HG03103 (cell line): ENCODE results near the gene ZZZ3.
"Not testable (repeated sequence)": the region's sequence is repeated elsewhere in the genome, so short reads cannot be mapped to it uniquely, and the experiment has no call there.

ENCODE experiments used
- ATAC-seq: cut with Tn5 transposase; IDR thresholded peaks from one replicate; pipeline ENCODE4 v1.9.1; 2021; ENCODE audit warnings: low read depth; ENCODE audit not compliant: unreplicated experiment

ZZZ3 gene

DNA sequence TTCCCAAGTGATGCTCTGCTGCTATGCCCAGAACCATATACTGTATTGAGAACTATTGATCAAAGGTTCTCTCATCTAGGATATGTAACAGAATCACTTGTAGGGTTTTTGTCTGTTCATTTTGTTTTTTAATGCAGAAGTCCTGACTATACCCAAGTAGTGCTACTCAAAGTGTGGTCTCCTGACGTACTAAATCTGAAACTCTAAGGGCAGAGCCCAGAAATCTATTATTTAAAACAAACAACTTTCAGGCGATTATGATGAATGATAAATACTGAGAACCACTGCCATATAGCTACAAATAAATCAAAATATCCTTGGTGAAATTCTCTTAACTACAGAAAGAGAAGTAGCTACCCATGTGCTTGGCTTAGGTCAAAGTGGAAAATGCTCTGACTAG is 10.1 kb downstream of the ZZZ3 start:
- ATAC-seq, result no peak

DNA sequence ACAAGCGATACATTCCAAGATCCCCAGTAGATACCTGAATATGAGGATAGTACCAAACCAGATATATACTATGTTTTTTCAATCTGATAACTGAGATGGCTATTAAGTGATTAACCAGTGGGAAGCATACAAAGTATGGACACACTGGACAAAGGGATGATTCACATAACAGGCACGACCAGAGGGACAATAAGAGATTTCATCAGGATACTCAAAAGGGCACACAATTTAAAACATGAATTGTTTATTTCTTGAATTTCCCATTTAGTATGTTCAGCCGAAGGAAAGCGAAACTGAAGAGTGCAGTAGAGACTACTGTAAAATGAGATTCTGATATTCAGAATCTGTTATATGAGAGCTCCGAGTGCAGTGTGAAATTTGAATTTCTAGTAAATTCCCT is 10.6 kb downstream of the ZZZ3 start:
- no peak for ATAC-seq

DNA sequence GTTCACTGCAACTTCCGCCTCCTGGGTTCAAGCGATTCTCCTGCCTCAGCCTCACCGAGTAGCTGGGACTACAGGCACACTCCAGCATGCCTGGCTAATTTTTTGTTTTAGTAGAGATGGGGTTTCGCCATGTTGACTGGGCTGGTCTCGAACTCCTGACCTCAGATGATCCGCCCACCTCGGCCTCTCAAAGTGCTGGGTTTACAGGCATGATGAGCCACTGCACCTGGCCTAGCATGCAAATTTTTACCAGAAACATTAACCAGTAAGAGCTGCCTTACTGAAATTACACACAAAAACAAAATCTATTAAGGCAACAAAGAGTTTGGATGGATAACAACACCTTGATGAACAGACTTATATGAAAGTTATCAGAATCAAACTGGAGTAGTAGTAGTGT is 12.1 kb downstream of the ZZZ3 start:
- no peak for ATAC-seq

DNA sequence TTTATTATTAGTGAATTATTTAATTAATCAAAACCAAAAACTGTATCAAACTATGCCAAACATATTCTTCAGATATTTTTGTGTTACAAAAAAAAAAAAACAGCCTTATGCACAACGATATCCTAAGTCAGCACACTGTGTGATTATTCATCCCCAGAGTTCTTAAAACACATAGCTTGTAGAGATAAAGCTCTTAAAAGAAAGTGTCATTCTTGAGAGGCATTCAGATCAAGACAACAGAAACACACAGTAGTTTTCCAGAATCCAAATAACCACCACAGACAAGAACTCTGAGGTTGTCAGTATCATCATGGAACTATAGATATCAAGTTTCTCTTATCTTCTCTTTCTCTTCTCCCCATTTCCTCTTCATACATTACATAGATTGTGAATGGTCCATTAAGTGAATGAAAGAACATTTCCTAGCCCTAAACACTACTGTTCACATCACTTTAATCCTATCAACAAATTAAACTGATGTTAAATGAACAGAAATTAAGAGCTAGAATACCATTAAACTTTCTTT is 13.5 kb downstream of the ZZZ3 start:
- no peak for ATAC-seq

DNA sequence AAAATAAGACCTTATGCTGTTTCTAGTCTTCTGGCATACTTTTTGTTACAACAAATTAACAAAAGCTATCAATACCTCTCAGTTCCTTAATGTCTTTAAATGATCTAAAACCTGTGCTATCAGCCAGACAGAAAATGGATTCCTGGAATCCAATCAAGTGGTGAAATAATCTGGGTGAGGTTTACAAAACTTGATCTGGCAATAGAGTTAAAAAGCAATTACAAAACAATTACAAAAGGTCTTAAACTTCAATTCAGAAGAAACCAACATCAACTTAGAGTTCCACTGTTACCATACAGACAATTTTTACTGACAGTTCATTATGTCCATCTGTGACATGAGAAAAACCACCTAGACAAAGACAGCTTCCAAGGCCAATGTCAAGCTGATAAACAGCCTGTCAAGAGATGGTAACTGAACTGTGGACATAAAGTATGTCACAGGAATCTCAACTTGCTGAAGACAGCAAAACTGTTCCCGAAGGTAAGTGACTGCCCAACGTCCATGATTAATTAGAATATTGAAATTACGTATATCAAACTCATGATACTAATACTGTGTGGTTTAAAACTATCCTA is 17.4 kb downstream of the ZZZ3 start:
- no peak for ATAC-seq

DNA sequence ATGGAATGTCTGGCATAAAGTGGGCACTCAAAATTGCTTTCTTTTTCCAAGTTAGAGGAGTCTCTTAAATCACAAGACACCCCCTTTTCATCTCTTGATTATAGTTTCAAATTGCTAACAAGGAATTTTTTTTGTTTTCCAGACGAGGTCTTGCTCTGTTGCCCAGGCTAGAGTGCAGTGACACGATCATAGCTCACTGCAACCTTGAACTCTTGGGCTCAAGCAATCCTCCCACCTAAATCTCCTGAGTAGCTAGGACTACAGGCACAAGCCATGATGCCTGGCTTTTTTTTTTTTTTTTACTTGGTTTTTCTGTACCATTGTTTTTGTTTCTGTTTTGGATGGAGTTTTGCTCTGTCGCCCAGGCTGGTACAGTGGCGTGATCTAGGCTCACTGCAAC is 20.8 kb downstream of the ZZZ3 start:
- no peak for ATAC-seq

DNA sequence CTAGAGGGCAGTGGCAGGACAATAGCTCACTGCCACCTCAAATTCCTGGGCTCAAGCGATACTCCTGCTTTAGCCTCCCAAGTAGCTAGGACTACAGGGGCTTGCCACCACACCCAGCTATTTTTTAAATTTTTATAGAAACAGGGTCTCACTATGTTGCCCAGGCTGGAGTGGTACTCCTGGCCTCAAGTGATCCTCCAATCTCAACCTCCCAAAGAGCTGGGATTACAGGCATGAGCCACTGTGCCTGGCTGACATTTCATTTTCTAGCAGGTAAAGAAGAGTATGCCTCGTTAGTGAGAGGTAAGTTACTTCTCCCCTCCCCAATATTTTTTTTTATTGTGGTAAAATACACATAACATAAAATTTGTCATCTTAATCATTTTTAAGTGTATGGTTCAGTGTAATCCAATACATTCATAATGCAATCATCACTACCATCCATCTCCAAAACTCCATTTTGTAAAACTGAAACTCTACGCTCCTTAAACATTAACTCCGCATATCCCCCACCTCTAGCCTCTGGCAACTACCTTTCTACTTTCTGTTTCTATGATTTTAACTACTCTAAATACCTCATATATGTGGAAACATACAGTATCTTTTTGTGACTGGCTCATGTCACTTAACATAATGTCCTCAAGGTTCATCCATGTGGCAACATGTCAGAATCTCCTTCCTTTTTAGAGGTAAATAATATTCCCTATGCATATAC is 22.4 kb downstream of the ZZZ3 start:
- ATAC-seq, result no peak

DNA sequence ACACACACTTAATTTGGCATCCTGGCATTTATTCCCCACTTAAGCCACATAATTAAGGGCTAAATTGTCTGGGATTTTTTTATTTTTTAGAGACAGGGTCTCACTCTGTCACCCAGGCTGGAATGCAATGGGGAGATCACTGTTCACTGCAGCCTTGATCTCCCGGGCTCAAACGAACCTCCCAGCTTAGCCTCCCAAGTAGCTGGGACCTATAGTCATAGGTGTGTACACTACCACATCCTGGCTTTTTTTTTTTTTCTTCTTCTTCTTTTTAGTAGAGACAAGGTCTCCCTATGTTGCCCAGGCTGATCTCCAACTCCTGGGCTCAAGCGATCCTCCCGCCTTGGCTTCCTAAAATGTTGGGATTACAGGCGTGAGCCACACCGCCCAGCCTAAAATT is 24.2 kb downstream of the ZZZ3 start:
- no peak for ATAC-seq

DNA sequence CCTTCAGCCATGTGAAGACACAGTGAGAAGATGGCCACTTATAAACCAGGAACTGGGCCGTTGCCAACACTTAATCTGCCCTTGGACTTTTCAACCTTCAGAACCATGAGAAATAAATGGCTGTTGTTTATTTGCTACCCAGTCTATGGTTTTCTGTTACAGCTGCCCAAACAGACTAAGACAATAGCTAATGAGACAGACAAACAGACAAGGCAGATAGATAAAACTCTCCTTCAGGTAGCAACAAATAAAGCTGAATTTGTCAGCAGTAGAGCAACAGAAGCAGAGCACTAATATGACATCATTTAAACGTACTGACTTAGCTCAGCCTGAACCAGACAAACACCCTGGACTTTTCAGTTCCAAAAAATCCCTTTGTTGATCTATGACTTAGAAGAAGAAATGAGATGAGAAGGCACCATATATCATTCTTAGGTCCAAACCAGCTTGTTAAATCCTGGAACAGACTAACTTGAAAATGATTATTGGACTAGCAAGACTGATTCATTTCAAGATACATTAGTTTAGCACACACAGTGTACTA is 27.0 kb downstream of the ZZZ3 start:
- no peak for ATAC-seq

DNA sequence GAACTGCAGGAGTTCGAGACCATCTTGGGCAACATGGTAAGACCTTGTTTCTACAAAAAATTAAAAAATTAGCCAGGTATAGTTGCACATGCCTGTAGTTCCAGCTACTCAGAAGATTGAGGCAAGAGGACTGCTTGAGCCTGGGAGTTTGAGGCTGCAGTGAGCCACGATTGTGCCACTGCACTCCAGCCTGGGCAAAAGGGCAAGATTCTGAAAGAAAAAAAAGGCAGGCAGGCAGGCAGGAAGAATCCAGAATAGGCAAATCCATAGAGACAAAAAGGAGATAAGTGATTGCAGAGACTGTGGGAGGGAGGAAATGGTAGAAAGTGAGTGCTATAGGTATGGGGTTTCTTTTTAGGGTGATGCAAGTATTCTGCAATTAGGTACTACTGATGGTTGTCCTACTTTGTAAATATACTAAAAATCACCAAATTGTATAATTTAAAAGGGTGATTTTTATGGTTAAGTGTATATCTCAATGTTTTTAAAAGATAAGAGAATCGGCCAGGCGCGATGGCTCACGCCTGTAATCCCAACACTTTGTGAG is 29.4 kb downstream of the ZZZ3 start:
- no peak for ATAC-seq

DNA sequence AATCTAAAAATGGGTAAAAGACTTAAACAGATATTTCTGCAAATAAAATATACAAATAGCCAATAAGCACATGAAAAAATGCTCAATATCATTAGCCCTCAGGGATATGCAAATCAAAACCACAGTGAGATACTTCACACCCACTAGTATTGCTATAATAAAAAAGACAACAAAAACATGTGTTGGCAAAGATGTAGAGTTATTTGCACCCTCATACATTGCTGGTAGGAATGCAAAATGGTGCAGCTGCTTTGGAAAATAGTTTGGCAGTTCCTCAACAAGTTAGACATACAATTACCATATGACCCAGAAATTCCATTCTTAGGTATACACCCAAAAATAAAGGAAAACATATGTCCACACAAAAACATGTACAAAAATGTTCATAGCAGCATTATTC is 30.2 kb downstream of the ZZZ3 start:
- no peak for ATAC-seq

DNA sequence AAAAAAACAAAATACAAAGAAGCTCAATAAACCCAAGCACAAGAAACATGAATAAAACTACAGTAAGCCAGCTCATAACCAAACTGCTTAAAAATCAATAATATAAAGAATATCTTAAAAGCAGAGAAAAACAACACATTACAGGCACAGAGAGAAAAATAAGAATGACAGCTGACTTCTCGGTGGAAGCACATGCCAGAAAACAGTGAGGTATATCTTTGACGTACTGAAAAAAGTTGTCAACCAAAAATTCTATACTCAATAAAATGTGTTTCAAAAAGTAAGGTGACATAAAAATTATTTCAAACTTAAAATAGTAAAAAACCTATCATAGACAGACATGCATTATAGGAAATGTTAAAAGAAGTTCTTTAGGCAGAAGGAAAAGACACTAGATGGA is 33.3 kb downstream of the ZZZ3 start:
- ATAC-seq, result no peak

DNA sequence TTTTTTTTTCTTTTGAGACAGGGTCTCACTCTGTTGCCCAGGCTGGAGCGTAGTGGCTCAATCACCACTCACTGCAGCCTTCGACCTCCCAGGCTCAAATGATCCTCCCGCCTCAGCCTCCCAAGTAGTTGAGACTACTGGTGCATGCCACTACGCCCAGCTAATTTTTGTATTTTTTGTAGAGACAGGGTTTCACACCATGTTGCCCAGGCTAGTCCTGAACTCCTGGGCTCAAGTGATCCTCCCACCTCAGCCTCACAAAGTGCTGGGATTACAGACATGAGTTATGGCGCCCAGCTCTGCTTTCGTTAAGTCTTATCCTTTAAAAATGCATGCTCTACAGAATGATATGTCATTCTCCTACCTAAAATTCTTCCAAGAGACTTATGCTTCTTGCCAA is 36.2 kb downstream of the ZZZ3 start:
- not testable (repeated sequence) for ATAC-seq

DNA sequence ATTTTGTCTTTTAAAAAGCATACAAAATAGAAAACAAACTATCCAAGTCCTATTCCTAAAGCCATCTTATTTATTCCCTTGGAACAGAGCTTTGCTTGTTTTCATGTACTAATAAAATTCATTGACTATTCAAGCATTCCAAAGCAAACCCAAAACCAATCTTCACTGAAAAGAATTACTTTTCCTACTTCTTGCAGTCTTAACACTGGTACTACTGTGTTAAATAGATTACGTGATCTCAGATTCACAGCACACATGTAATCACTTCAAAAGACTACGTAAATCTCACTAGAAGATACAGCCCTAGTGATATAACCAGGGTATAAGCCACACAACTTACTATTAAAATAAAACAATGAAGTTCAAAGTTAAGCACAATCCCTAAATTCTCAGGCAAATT is 39.0 kb downstream of the ZZZ3 start:
- ATAC-seq, result no peak

DNA sequence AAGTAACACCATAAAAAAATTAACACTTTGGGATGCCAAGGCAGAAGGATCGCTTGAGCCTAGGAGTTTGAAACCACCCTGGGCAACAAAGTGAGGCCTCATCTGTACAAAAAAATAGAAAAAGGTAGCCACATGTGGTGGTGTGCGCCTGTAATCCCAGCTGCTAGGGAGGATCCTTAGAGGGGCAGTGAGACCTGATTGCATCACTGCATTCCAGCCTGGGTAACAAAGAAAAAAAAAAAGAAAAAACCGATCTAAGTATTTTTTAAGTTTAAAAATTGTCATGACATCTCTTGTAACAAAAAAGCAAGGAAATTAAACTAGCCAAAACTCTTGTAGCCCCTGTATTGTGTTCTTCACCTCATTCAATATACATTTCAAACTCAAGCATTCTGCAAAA is 39.5 kb downstream of the ZZZ3 start:
- ATAC-seq, result no peak

DNA sequence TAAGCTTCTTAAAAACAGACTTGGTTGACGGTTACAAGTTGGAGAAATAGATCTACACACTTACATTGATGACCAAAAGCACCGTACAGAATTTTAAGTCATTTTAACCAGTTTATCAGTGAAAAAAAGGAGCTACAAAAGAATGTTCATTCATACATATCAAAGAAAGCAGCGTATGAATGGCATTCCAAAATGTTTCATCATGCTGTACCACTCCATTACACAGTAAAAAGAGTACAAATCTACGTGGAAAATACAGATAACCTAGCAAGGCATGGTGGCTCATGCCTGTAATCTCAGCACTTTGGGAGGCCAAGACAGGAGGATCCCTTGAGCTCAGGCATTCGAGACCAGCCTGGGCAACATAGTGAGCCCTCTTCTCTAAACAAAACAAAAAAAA is 40.3 kb downstream of the ZZZ3 start:
- ATAC-seq, result no peak

DNA sequence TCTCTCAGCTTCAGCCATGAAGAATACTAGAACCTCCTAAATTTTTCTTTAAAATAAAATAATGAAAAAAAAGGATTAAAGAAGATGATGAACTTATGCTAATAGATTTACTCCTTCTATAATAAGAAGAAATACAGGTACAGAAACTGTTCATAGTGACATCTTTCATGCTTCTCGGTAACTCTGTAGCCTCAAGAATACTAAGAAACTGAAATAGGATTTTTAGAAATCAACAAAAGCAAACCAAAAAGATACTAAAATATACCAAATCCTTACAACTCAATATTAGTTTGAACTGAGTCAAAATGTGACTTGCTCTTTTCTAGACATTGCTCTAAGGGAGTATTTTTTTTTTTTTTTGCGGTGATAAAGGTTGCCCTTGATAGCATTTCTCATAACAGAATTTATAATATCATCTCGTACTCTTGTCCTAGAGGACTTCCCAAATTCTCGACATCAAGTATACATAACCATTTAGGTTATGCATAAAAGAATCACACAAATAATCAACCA is 42.8 kb downstream of the ZZZ3 start:
- ATAC-seq, result no peak

DNA sequence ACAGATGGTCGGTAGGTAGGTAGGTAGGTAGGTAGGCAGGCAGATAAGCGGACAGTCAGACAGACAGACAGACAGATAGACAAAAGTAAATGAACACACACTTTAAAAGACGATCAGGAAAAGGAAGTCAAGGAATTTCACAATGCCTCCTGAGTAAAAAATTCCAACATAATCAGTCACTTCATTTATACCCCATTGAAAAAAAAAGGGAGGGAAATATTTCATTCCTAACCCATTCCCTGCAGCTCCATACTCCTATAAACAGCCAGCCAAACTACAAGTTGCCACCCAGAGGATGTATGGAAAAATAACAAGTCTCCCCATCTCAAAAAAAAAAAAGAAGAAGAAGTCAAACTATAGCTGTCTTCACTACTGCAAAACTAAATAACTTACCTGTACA is 43.4 kb downstream of the ZZZ3 start:
- ATAC-seq, result no peak

DNA sequence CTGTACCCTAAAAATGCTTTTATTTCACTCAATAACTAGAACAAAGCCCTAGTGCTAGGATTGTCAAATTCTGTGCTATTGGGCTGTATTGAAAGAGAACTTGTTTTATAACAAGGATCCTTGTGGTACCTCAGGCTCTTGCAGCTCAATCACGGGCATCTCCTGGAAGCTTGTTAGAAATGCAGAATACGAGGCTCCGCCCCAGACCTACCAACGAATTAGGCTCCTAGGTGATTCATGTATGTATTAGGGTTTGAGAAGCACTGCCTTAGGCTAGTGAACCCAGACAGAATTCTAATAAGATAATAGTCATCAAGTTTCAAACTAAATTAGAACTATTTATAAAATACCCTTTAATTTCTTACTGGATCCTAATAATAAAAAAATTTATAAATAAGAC is 45.6 kb downstream of the ZZZ3 start:
- no peak for ATAC-seq
